ENCODE data around the gene KLRB1.

Gene KLRB1

GRCh38 chr12:9647825-9648700 lies 40.3 kb upstream of the KLRB1 start:
- TF ChIP-seq POLR2AphosphoS5 (IDR thresholded peaks at IDR 0.05; ENCODE audit: low read depth, low read length) (no peak), REST (IDR thresholded peaks at IDR 0.05; ENCODE audit: insufficient read depth in 1 of 2, low read depth in 2 of 2, low read length in 2 of 2) (no peak), TAF1 (IDR thresholded peaks at IDR 0.05; ENCODE audit: borderline replicate concordance, insufficient read depth, low read length) (no peak), SIN3A (IDR thresholded peaks at IDR 0.05; ENCODE audit: borderline replicate concordance, insufficient read depth, low read length) (no peak), FOXP2 (optimal IDR thresholded peaks at IDR 0.05; ENCODE audit: borderline replicate concordance, extremely low read depth, extremely low read length, insufficient read depth) (no peak)

GRCh38 chr12:9646794-9647781 lies 39.4 kb upstream of the KLRB1 start:
- no peak for TF ChIP-seq TAF1 (IDR thresholded peaks at IDR 0.05; ENCODE audit: borderline replicate concordance, insufficient read depth, low read length)
- TF ChIP-seq FOXP2 (optimal IDR thresholded peaks at IDR 0.05; ENCODE audit: borderline replicate concordance, extremely low read depth, extremely low read length, insufficient read depth): no peak
- no peak for TF ChIP-seq POLR2AphosphoS5 (IDR thresholded peaks at IDR 0.05; ENCODE audit: low read depth, low read length)
- no peak for TF ChIP-seq REST (IDR thresholded peaks at IDR 0.05; ENCODE audit: insufficient read depth in 1 of 2, low read depth in 2 of 2, low read length in 2 of 2)
- TF ChIP-seq SIN3A (IDR thresholded peaks at IDR 0.05; ENCODE audit: borderline replicate concordance, insufficient read depth, low read length): no peak

GRCh38 chr12:9643266-9643660 lies 35.5 kb upstream of the KLRB1 start:
- TF ChIP-seq TAF1 (IDR thresholded peaks at IDR 0.05; ENCODE audit: borderline replicate concordance, insufficient read depth, low read length) (no peak), REST (IDR thresholded peaks at IDR 0.05; ENCODE audit: insufficient read depth in 1 of 2, low read depth in 2 of 2, low read length in 2 of 2) (no peak), POLR2AphosphoS5 (IDR thresholded peaks at IDR 0.05; ENCODE audit: low read depth, low read length) (no peak)

- TF ChIP-seq POLR2AphosphoS5 (IDR thresholded peaks at IDR 0.05; ENCODE audit: low read depth, low read length) (no peak), TAF1 (IDR thresholded peaks at IDR 0.05; ENCODE audit: borderline replicate concordance, insufficient read depth, low read length) (no peak), REST (IDR thresholded peaks at IDR 0.05; ENCODE audit: insufficient read depth in 1 of 2, low read depth in 2 of 2, low read length in 2 of 2) (no peak), SIN3A (IDR thresholded peaks at IDR 0.05; ENCODE audit: borderline replicate concordance, insufficient read depth, low read length) (no peak), FOXP2 (optimal IDR thresholded peaks at IDR 0.05; ENCODE audit: borderline replicate concordance, extremely low read depth, extremely low read length, insufficient read depth) (no peak)
Observed at GRCh38 chr12:9642606-9643265, 35.0 kb upstream of the KLRB1 start.
